HL-60 (cell line): ENCODE results near the gene C15orf61.

Source experiments
- POLR2AphosphoS5 ChIP-seq: IDR thresholded peaks from 2 replicates; pipeline ENCODE4 v1.6.1; 2012; ENCODE audit warnings: low read depth
- TF ChIP-seq, protein P1 (sequence below): IDR thresholded peaks from one replicate; pipeline ENCODE4 v1.5.1; 2011; ENCODE audit warnings: low read length, control low read depth, inconsistent platforms; ENCODE audit not compliant: insufficient read depth

DNA sequence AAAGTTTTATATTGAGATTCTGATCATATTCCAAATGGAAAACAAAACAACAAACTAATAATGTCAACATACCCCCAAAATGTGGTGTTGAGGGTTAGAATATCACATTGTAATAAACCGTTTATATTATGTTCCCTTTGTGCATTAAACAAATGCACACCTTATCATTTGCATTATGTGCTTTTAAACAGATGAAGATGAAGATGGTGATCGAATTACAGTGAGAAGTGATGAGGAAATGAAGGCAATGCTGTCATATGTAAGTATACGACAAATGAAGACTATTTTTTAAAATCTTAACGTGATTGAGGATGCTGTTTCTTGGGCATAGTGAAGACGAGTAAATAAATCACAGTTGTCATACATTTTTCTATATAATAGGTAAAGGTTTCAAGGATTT lies 42.2 kb downstream of the C15orf61 start:
- TF ChIP-seq, protein P1, sequence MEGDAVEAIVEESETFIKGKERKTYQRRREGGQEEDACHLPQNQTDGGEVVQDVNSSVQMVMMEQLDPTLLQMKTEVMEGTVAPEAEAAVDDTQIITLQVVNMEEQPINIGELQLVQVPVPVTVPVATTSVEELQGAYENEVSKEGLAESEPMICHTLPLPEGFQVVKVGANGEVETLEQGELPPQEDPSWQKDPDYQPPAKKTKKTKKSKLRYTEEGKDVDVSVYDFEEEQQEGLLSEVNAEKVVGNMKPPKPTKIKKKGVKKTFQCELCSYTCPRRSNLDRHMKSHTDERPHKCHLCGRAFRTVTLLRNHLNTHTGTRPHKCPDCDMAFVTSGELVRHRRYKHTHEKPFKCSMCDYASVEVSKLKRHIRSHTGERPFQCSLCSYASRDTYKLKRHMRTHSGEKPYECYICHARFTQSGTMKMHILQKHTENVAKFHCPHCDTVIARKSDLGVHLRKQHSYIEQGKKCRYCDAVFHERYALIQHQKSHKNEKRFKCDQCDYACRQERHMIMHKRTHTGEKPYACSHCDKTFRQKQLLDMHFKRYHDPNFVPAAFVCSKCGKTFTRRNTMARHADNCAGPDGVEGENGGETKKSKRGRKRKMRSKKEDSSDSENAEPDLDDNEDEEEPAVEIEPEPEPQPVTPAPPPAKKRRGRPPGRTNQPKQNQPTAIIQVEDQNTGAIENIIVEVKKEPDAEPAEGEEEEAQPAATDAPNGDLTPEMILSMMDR = no peak
- no peak for TF ChIP-seq POLR2AphosphoS5
